HepG2 (cell line): ENCODE results near the gene SOX9. TPM values are rescaled to one million over a fixed set of nuclear protein-coding genes. Genes with fewer than 3 reads are reported as not detected.
A peak's percentile ranks its signal among the peaks of the same experiment; 100 is the strongest.

ENCODE experiments used
- CHD4 ChIP-seq: fragments of 200-600 bp; sonication (generic); IDR thresholded peaks from 2 replicates; pipeline ENCODE4 v1.7.0; 2017; ENCODE audit warnings: mild to moderate bottlenecking, low read length, borderline replicate concordance
- DR1 ChIP-seq: sonication (generic); formaldehyde crosslinking; IDR thresholded peaks from 2 replicates; pipeline ENCODE4 v1.8.0; 2021; ENCODE audit warnings: mild to moderate bottlenecking, missing genetic modification reagents, inconsistent platforms
- EHMT2 ChIP-seq: fragments of 200-600 bp; sonication (generic); IDR thresholded peaks from 2 replicates; pipeline ENCODE4 v1.7.0; 2017; ENCODE audit warnings: antibody characterized with exemption, low read depth, low read length, borderline replicate concordance
- KAT2B ChIP-seq: fragments of 150-350 bp; IDR thresholded peaks from 2 replicates; pipeline ENCODE4 v1.6.1; 2014; ENCODE audit warnings: low read depth, low read length, borderline replicate concordance
- KLF15 ChIP-seq: sonication (generic); formaldehyde crosslinking; IDR thresholded peaks from 2 replicates; pipeline ENCODE4 v1.8.1; 2023; ENCODE audit warnings: borderline replicate concordance, mild to moderate bottlenecking, inconsistent platforms, missing genetic modification reagents, mixed read lengths
- NFAT5 ChIP-seq: sonication (generic); formaldehyde crosslinking; IDR thresholded peaks from 2 replicates; pipeline ENCODE4 v1.4.0; 2020; ENCODE audit warnings: missing genetic modification reagents
- NR2F2 ChIP-seq: IDR thresholded peaks from 2 replicates; pipeline ENCODE4 v1.6.1; 2012; ENCODE audit warnings: low read depth, inconsistent platforms, borderline replicate concordance
- NR2F6 ChIP-seq, 2 experiments: IDR thresholded peaks; 2 replicates each; pipeline ENCODE4 v1.6.1; 2016; ENCODE audit warnings: antibody characterized with exemption in 1 of 2, mild to moderate bottlenecking in 1 of 2
- ONECUT2 ChIP-seq: sonication (generic); formaldehyde crosslinking; IDR thresholded peaks from 2 replicates; pipeline ENCODE4 v1.4.0; 2020; ENCODE audit warnings: missing genetic modification reagents
- TBP ChIP-seq: sonication (generic); formaldehyde crosslinking; IDR thresholded peaks from 2 replicates; pipeline ENCODE4 v1.5.0; 2020; ENCODE audit warnings: missing genetic modification reagents
- TCF7 ChIP-seq: sonication (generic); IDR thresholded peaks from 2 replicates; pipeline ENCODE4 v1.6.1; 2016; ENCODE audit warnings: antibody characterized with exemption, low read depth
- TRAFD1 ChIP-seq: sonication (generic); formaldehyde crosslinking; IDR thresholded peaks from 2 replicates; pipeline ENCODE4 v1.5.1; 2020; ENCODE audit warnings: missing genetic modification reagents, mild to moderate bottlenecking, borderline replicate concordance
- ZNF256 ChIP-seq: sonication (generic); formaldehyde crosslinking; conservative IDR thresholded peaks from 2 replicates; pipeline ENCODE4 v1.4.0; 2020; ENCODE audit warnings: missing genetic modification reagents
- ZNF44 ChIP-seq: sonication (generic); formaldehyde crosslinking; IDR thresholded peaks from 2 replicates; pipeline ENCODE4 v1.5.1; 2020; ENCODE audit warnings: mild to moderate bottlenecking, missing genetic modification reagents
- ZNF530 ChIP-seq: sonication (generic); formaldehyde crosslinking; IDR thresholded peaks from 2 replicates; pipeline ENCODE4 v1.5.0; 2020; ENCODE audit warnings: low read depth, mild to moderate bottlenecking, missing genetic modification reagents
- ZNF616 ChIP-seq: sonication (generic); formaldehyde crosslinking; IDR thresholded peaks from 2 replicates; pipeline ENCODE4 v1.5.0; 2020; ENCODE audit warnings: low read depth, mild to moderate bottlenecking, missing genetic modification reagents
- ZNF629 ChIP-seq: sonication (generic); formaldehyde crosslinking; conservative IDR thresholded peaks from 2 replicates; pipeline ENCODE4 v1.5.0; 2020; ENCODE audit warnings: missing genetic modification reagents
- ZNF800 ChIP-seq: sonication (generic); formaldehyde crosslinking; IDR thresholded peaks from 2 replicates; pipeline ENCODE4 v1.4.0; 2020; ENCODE audit warnings: missing genetic modification reagents
- polyA plus RNA-seq, 8 experiments: library from polyadenylated mRNA; depleted of rRNA in 3 of 8; stranded (reverse) in 7 of 8; unstranded in 1 of 8; fragments of >200 nt; fragmentation: Illumina TruSeq in 4 of 8; extraction: Trizol in 4 of 8; gene quantifications; 2 replicates each; pipeline versions ENCODE4 v1.2.1 to v1.2.3, GENCODE V29; 2011 to 2016; ENCODE audit warnings: low read depth in 4 of 8, missing spikeins in 1 of 8, mixed read lengths in 1 of 8; ENCODE audit not compliant: insufficient read depth in 1 of 8
- total RNA-seq, 5 experiments: library from RNA; depleted of rRNA; stranded (reverse); fragments of >200 nt; fragmentation: Illumina TruSeq; extraction: Trizol; gene quantifications; 2 replicates each; pipeline ENCODE4 v1.2.3, GENCODE V29; 2016; ENCODE audit warnings: low read depth in 1 of 5

SOX9 gene
- total and polyA plus RNA-seq, 2 of the 13 experiments (the other 11 are each of a cell fraction or from before 2014, with no cell fraction given) = 16.1 to 27.6 TPM

GRCh38 chr17:72071330-72071729 lies 49.5 kb upstream of the SOX9 start (continued):
- peak; percentile 21; the same call in 1 of the 2 replicates for TF ChIP-seq KAT2B
- TF ChIP-seq KLF15 = no peak
- no peak for TF ChIP-seq ZNF530 (CRISPR knock-in tag)
- peak; percentile 62 for TF ChIP-seq NR2F6 (IDR thresholded peaks at IDR 0.05)
- no peak for TF ChIP-seq NR2F6 (CRISPR knock-in tag; IDR thresholded peaks at IDR 0.05)
- no peak for TF ChIP-seq TBP (CRISPR knock-in tag)
- no peak for TF ChIP-seq NFAT5 (CRISPR knock-in tag)
- TF ChIP-seq CHD4 = no peak
- TF ChIP-seq ZNF616 (CRISPR knock-in tag) = no peak
- no peak for TF ChIP-seq TRAFD1 (CRISPR knock-in tag)
- TF ChIP-seq TCF7 = peak; percentile 17; the same call in 1 of the 2 replicates
- no peak for TF ChIP-seq EHMT2
- no peak for TF ChIP-seq ZNF44
- peak; percentile 79 for TF ChIP-seq NR2F2
- no peak for TF ChIP-seq ZNF256 (CRISPR knock-in tag)
- no peak for TF ChIP-seq ZNF629 (CRISPR knock-in tag)
- no peak for TF ChIP-seq ZNF800 (CRISPR knock-in tag)
- no peak for TF ChIP-seq DR1 (CRISPR knock-in tag)
- peak; percentile 82 for TF ChIP-seq ONECUT2 (CRISPR knock-in tag)
